TTC549 (cell line): ENCODE results near the gene PLCB1.
A peak's percentile ranks its signal among the peaks of the same experiment; 100 is the strongest.

Source experiments
- FAIRE-seq: peaks from 2 replicates; lab custom pipeline; 2012; peaks lifted over from hg19 to GRCh38; lab: Jason Lieb, UNC

The PLCB1 gene

GRCh38 chr20:8735674-8736073, 603.6 kb downstream of the PLCB1 start:
- FAIRE-seq = no peak

GRCh38 chr20:8740265-8740664, 608.2 kb downstream of the PLCB1 start:
- no peak for FAIRE-seq

GRCh38 chr20:8744228-8744844, 612.3 kb downstream of the PLCB1 start:
- no peak for FAIRE-seq

GRCh38 chr20:8749101-8749500, 617.0 kb downstream of the PLCB1 start:
- FAIRE-seq = no peak

GRCh38 chr20:8749986-8750385, 617.9 kb downstream of the PLCB1 start:
- no peak for FAIRE-seq

GRCh38 chr20:8755340-8756118, 623.5 kb downstream of the PLCB1 start:
- no peak for FAIRE-seq

- FAIRE-seq = no peak
These were observed 624.3 kb downstream of the PLCB1 start for GRCh38 chr20:8756410-8756809.

GRCh38 chr20:8757146-8757545, 625.1 kb downstream of the PLCB1 start:
- no peak for FAIRE-seq

GRCh38 chr20:8764344-8764962, 632.4 kb downstream of the PLCB1 start:
- FAIRE-seq = no peak

GRCh38 chr20:8766868-8767390, 634.9 kb downstream of the PLCB1 start:
- no peak for FAIRE-seq

GRCh38 chr20:8774412-8774811, 642.3 kb downstream of the PLCB1 start:
- FAIRE-seq = no peak

- FAIRE-seq = no peak
These were observed 645.8 kb downstream of the PLCB1 start for GRCh38 chr20:8777911-8778310.

- no peak for FAIRE-seq
These were observed 646.3 kb downstream of the PLCB1 start for GRCh38 chr20:8778387-8778786.

- FAIRE-seq = no peak
These were observed 648.8 kb downstream of the PLCB1 start for GRCh38 chr20:8780915-8781314.

GRCh38 chr20:8782804-8783203, 650.7 kb downstream of the PLCB1 start:
- FAIRE-seq = no peak

- no peak for FAIRE-seq
These were observed 651.7 kb downstream of the PLCB1 start for GRCh38 chr20:8783734-8784133.

- FAIRE-seq = no peak
These were observed 654.3 kb downstream of the PLCB1 start for GRCh38 chr20:8786383-8786782.

GRCh38 chr20:8787090-8787489, 655.0 kb downstream of the PLCB1 start:
- no peak for FAIRE-seq

GRCh38 chr20:8788275-8788674, 656.2 kb downstream of the PLCB1 start:
- FAIRE-seq = no peak

- FAIRE-seq = no peak
These were observed 656.8 kb downstream of the PLCB1 start for GRCh38 chr20:8788831-8789230.

GRCh38 chr20:8790442-8791074, 658.5 kb downstream of the PLCB1 start:
- FAIRE-seq = peak; percentile 13

- FAIRE-seq = no peak
These were observed 663.3 kb downstream of the PLCB1 start for GRCh38 chr20:8795404-8795803.
